GM12878 (cell line): ENCODE measurements around the gene PRR16. TPM values are rescaled to one million over a fixed set of nuclear protein-coding genes. Genes with fewer than 3 reads are reported as not detected.

ENCODE experiments used
- ATAC-seq: fragments of 200-7000 bp; cut with Tn5 transposase; 3 replicates; pipeline ENCODE4 v1.9.1; 2020; ENCODE audit warnings: mild to moderate bottlenecking, moderate library complexity
- BruUV-seq: library from RNA; stranded (reverse); fragments of 400-500 nt; replicated peaks from 2 replicates; lab custom pipeline; 2021; lab: Mats Ljungman, UMichigan
- CTCF ChIA-PET: fragments of 300-600 bp; sonication (Branson Sonifier 250); formaldehyde crosslinking; extraction: SDS; loops from one replicate; lab custom pipeline; 2021; ENCODE audit warnings: inconsistent platforms; lab: Yijun Ruan, JAX
- POLR2A ChIA-PET: fragments of 350-600 bp; formaldehyde crosslinking; extraction: SDS; loops from one replicate; lab custom pipeline; 2021; ENCODE audit warnings: inconsistent platforms; lab: Charles Lee
- RAD21 ChIA-PET: fragments of 300-600 bp; sonication (Branson Sonifier 250); formaldehyde crosslinking; loops from one replicate; lab custom pipeline; 2023; ENCODE audit warnings: antibody characterized with exemption; ENCODE audit not compliant: unreplicated experiment; lab: Charles Lee
- SMC1A ChIA-PET: fragments of 300-600 bp; sonication (Branson Sonifier 250); formaldehyde crosslinking; loops from one replicate; lab custom pipeline; 2023; ENCODE audit not compliant: unreplicated experiment, uncharacterized antibody; lab: Charles Lee
- DNase-seq: peaks from one replicate; pipeline ENCODE4 v3.0.0-alpha.2; 2011; ENCODE audit warnings: low read depth, low spot score
- FAIRE-seq: peaks from 3 replicates; lab custom pipeline; 2011; peaks lifted over from hg19 to GRCh38; lab: Jason Lieb, UNC
- H2AFZ ChIP-seq: 2 replicates; pipeline ENCODE4 v1.6.0; 2011; ENCODE audit warnings: low read depth, low read length, control low read depth; ENCODE audit not compliant: control insufficient read depth
- H3K27ac ChIP-seq: 2 replicates; pipeline ENCODE4 v1.5.1; 2011; ENCODE audit warnings: control low read depth; ENCODE audit not compliant: control insufficient read depth, insufficient read depth
- H3K27me3 ChIP-seq, 2 experiments: replicated peaks in 1 of 2; 2 replicates each; pipeline versions ENCODE4 v1.6.0 to v1.6.1; 2011; ENCODE audit warnings: low read length in 1 of 2; ENCODE audit not compliant: control insufficient read depth in 2 of 2, insufficient read depth in 2 of 2
- H3K36me3 ChIP-seq, 2 experiments: 2 replicates each; pipeline ENCODE4 v1.5.1; 2011; ENCODE audit warnings: low read length in 1 of 2; ENCODE audit not compliant: control insufficient read depth in 2 of 2, insufficient read depth in 2 of 2
- H3K4me1 ChIP-seq: 2 replicates; pipeline ENCODE4 v1.6.1; 2011; ENCODE audit warnings: mild to moderate bottlenecking, low read length, moderate library complexity, mixed read lengths; ENCODE audit not compliant: control insufficient read depth, insufficient read depth
- H3K4me2 ChIP-seq: 2 replicates; pipeline ENCODE4 v1.6.0; 2011; ENCODE audit warnings: control low read depth; ENCODE audit not compliant: control insufficient read depth, insufficient read depth
- H3K4me3 ChIP-seq: fragments of 200-600 bp; sonication (generic); 2 replicates; pipeline ENCODE4 v1.5.1; 2016
- H3K79me2 ChIP-seq: 2 replicates; pipeline ENCODE4 v1.6.0; 2011; ENCODE audit warnings: low read length; ENCODE audit not compliant: control insufficient read depth, insufficient read depth
- H3K9ac ChIP-seq: 2 replicates; pipeline ENCODE4 v1.8.0; 2011; ENCODE audit warnings: low read length, control low read depth, mixed read lengths; ENCODE audit not compliant: control insufficient read depth, insufficient read depth
- H3K9me3 ChIP-seq: replicated peaks from 3 replicates; pipeline ENCODE4 v1.5.1; 2011; ENCODE audit warnings: mild to moderate bottlenecking, low read length; ENCODE audit not compliant: control insufficient read depth, insufficient read depth
- H4K20me1 ChIP-seq: 2 replicates; pipeline ENCODE4 v1.6.0; 2011; ENCODE audit not compliant: control insufficient read depth, insufficient read depth
- ASH2L ChIP-seq: fragments of 300-600, 200-600 bp; sonication (generic); IDR thresholded peaks from 2 replicates; pipeline ENCODE4 v1.6.1; 2017; ENCODE audit warnings: low read depth, mild to moderate bottlenecking, borderline replicate concordance
- ATF3 ChIP-seq: IDR thresholded peaks from 2 replicates; pipeline ENCODE4 v1.6.1; 2011; ENCODE audit warnings: low read depth, mild to moderate bottlenecking, low read length, moderate library complexity, borderline replicate concordance; ENCODE audit errors: extremely low read depth
- CBFB ChIP-seq: IDR thresholded peaks from 2 replicates; pipeline ENCODE4 v1.6.1; 2016; ENCODE audit warnings: antibody characterized with exemption, low read depth
- HSF1 ChIP-seq: fragments of 150-350 bp; IDR thresholded peaks from 2 replicates; pipeline ENCODE4 v1.6.1; 2014; ENCODE audit warnings: mild to moderate bottlenecking, low read depth, low read length
- IRF5 ChIP-seq: fragments of 450-650 bp; IDR thresholded peaks from 2 replicates; pipeline ENCODE4 v1.6.1; 2017; ENCODE audit warnings: borderline replicate concordance
- MYB ChIP-seq: fragments of 150-350 bp; IDR thresholded peaks from 2 replicates; pipeline ENCODE4 v1.6.1; 2014; ENCODE audit warnings: mild to moderate bottlenecking, low read depth, low read length, borderline replicate concordance
- NFYA ChIP-seq: IDR thresholded peaks from 2 replicates; pipeline ENCODE4 v1.6.1; 2011; ENCODE audit warnings: low read depth, mild to moderate bottlenecking, low read length, improper control_type of control experiment, borderline replicate concordance
- PBX3 ChIP-seq: IDR thresholded peaks from 2 replicates; pipeline ENCODE4 v1.6.1; 2011; ENCODE audit warnings: mild to moderate bottlenecking, low read depth, low read length, moderate library complexity; ENCODE audit not compliant: insufficient replicate concordance
- SUPT20H ChIP-seq: IDR thresholded peaks from 2 replicates; pipeline ENCODE4 v1.6.1; 2011; ENCODE audit warnings: low read depth, mild to moderate bottlenecking, low read length, moderate library complexity, borderline replicate concordance; ENCODE audit not compliant: control insufficient read depth
- TCF7 ChIP-seq: IDR thresholded peaks from 2 replicates; pipeline ENCODE4 v1.6.1; 2014; ENCODE audit warnings: antibody characterized with exemption, borderline replicate concordance
- USF2 ChIP-seq: IDR thresholded peaks from 2 replicates; pipeline ENCODE4 v1.6.1; 2011; ENCODE audit warnings: low read depth, low read length, improper control_type of control experiment, borderline replicate concordance
- ZBED1 ChIP-seq: IDR thresholded peaks from 2 replicates; pipeline ENCODE4 v1.6.1; 2016; ENCODE audit warnings: borderline replicate concordance
- ZBTB11 ChIP-seq: fragments of 450-650 bp; formaldehyde crosslinking; IDR thresholded peaks from 2 replicates; pipeline ENCODE4 v1.5.0; 2022; ENCODE audit warnings: mild to moderate bottlenecking, missing genetic modification characterization
- ZNF207 ChIP-seq: fragments of 450-650 bp; IDR thresholded peaks from 2 replicates; pipeline ENCODE4 v1.6.1; 2014; ENCODE audit warnings: antibody characterized with exemption, mild to moderate bottlenecking, borderline replicate concordance
- ZNF217 ChIP-seq: fragments of 450-650 bp; IDR thresholded peaks from 2 replicates; pipeline ENCODE4 v1.6.1; 2017; ENCODE audit warnings: antibody characterized with exemption, mild to moderate bottlenecking
- ZNF622 ChIP-seq: fragments of 450-650 bp; IDR thresholded peaks from 2 replicates; pipeline ENCODE4 v1.6.1; 2017; ENCODE audit warnings: mild to moderate bottlenecking, inconsistent platforms
- WGBS: methylation state at CpG from one replicate; pipeline ENCODE4 v1.1.6; 2016; ENCODE audit warnings: low lambda C conversion rate; ENCODE audit not compliant: insufficient replicate concordance, insufficient coverage; ENCODE audit errors: missing lambda C conversion rate; 5-methylcytosine and 5-hydroxymethylcytosine counted together
- in situ Hi-C: fragments of 300-500 bp; cut with MboI; formaldehyde crosslinking; loops from 9 replicates; pipeline ENCODE4 v1.14.3; 2018; ENCODE audit warnings: mixed read lengths
- intact Hi-C: fragments of 100-400 bp; cut with micrococcal nuclease; formaldehyde crosslinking; loops from one replicate; pipeline ENCODE4 v1.14.2; 2022; ENCODE audit not compliant: unreplicated experiment
- polyA plus RNA-seq, 11 experiments: library from polyadenylated mRNA; depleted of rRNA in 4 of 11; unstranded in 6 of 11; stranded (reverse) in 5 of 11; fragments of >200 nt; fragmentation: Nextera tagmentation in 4 of 11; fragmentation: Illumina TruSeq in 1 of 11; extraction: Ambion mirVana in 4 of 11; extraction: Trizol in 1 of 11; gene quantifications; 1 replicate in 1 of 11; 2 replicates in 10 of 11; pipeline versions ENCODE4 v1.2.1 to v1.2.3, GENCODE V29; 2011 to 2016; ENCODE audit warnings: inconsistent platforms in 2 of 11, missing spikeins in 2 of 11, low read depth in 1 of 11
- total RNA-seq, 4 experiments: library from RNA; depleted of rRNA in 3 of 4; stranded (reverse); fragments of >200 nt in 3 of 4; fragmentation: Illumina TruSeq in 1 of 4; extraction: Trizol in 1 of 4; gene quantifications; 2 replicates each; pipeline versions ENCODE4 v1.2.1 to v1.2.3, GENCODE V29; 2013 to 2021

PRR16 gene
- total and polyA plus RNA-seq, 10 of the 15 experiments (the other 5 are each of a cell fraction or from before 2014, with no cell fraction given), result not detected

- 43% methylated on average over 1 of the region's 1 CpG for WGBS
- BruUV-seq, result no TSS peak
- ChIA-PET SMC1A (no interaction called here), RAD21 (no interaction called here), POLR2A (no interaction called here), CTCF (no interaction called here)
- Histone ChIP-seq H2AFZ (no peak overlapping the region), H3K79me2 (no peaks in the 10 kb centered on the region), H3K27me3 (no peaks in the 10 kb centered on the region), H3K36me3 (no peaks in the 10 kb centered on the region), H3K27ac (no peak overlapping the region), H3K9me3 (no peaks in the 10 kb centered on the region), H4K20me1 (no peaks in the 10 kb centered on the region), H3K4me2 (no peak overlapping the region), H3K9ac (no peak overlapping the region), H3K4me3 (no peak overlapping the region), H3K4me1 (no peaks in the 10 kb centered on the region)
- intact Hi-C loops (no loop called here), in situ Hi-C loops (no loop called here)
- ATAC-seq (no peak), DNase-seq (no peak), FAIRE-seq (no peak)
- TF ChIP-seq IRF5, result no peak
- TF ChIP-seq PBX3, result no peak
- TF ChIP-seq CBFB, result no peak
- TF ChIP-seq HSF1, result no peak
- TF ChIP-seq ASH2L, result no peak
- TF ChIP-seq ZNF622, result no peak
- no peak for TF ChIP-seq ATF3
- no peak for TF ChIP-seq ZBED1
- no peak for TF ChIP-seq USF2
- no peak for TF ChIP-seq TCF7
- TF ChIP-seq SUPT20H, result no peak
- TF ChIP-seq NFYA, result no peak
- TF ChIP-seq ZNF207, result no peak
- no peak for TF ChIP-seq ZNF217
- no peak for TF ChIP-seq MYB
- no peak for TF ChIP-seq ZBTB11 (CRISPR knock-in tag)
Measured at GRCh38 chr5:120447706-120448239, 16.3 kb upstream of the PRR16 start.
